DMS79 treated with DMSO at 0.1 percent for 48 hours (cell line): ENCODE results near the gene CRYGC.
"Not testable (repeated sequence)": the region's sequence is repeated elsewhere in the genome, so short reads cannot be mapped to it uniquely, and the experiment has no call there.

Source experiments
- DNase-seq: peaks from one replicate; lab custom pipeline; 2025; lab: John Stamatoyannopoulos, UW

The CRYGC gene

DNA sequence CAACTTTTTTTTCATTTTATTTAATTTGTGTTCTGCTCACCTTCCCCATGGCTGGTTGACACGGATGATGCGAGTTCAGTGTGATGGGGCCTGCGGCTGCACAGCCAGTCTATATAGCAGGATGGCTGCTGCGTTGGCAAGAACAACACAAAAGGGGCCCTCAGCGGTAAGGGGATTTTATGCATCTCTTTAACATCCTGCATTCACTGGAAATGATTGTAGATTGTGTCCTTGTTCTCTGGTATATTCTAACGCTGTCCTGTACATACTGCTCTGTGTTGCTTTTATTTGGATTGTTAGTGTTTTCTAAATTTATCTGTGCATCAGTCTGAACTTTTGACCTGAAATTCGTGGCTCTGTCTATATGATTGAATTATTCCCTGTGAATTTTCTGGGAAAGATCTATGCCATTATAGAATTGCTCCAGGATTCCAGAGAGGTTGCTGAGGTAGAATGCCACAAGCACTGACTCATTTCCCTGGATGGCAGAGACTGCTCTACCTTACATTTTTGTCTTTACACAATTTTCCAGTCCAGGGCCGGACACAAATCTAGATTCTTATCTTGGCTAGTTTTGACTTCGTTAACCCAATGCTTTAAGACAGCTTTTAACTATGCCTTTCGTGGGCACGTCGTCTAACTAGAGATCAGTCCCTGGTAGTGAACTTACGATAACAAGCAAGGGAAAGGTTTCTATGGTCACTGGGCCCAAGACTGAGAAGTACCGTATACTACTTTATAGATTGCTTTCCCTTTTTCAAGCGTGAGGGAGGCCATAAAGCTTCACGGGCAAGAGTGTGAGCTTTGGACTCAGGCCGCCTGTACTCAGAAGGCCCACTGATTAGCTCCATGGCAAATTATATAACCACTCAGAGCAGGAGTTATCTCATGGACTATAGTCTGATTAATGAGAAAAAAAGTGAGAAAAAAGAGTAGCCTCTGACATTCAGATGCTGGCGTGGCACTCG is at the start of gene CRYGC:
TSS of gene CRYGC (minus strand) at position 85 of the 968 bp plus-strand sequence. CDS start at position 49, 36 bp downstream.
- DNase-seq = no peak

DNA sequence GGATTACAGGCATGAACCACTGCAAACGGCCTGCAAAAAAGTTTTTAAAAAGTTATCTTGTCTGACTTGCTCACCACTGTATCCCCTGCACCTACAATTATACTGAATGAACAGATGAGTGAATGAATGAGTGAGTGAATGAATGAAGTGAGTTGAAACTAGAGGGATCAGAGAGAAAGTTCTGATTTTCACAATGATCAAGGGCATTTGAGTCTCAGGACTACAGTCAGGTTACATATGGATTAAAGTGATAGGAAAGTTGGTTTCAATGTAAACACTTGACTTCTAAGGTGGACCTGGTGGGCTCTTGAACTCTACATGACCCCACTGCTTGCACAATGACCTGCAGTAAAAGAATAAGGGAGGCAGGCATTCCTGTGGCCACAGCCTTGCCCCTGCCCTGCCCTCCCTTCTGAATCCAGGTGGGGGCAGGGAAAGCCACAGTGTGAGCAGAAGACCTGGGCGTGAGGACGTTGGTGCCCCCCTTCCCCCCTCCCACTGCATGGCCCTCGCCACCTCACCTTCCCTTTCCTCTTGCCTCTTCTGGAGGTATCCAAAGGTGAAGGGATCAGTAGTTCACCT is 49.5 kb upstream of the CRYGC start:
- no peak for DNase-seq

- no peak for DNase-seq
Measured at GRCh38 chr2:208175840-208176153, 46.2 kb upstream of the CRYGC start.

- peak; percentile 88 for DNase-seq
Measured at GRCh38 chr2:208175069-208175839, 45.6 kb upstream of the CRYGC start.

DNA sequence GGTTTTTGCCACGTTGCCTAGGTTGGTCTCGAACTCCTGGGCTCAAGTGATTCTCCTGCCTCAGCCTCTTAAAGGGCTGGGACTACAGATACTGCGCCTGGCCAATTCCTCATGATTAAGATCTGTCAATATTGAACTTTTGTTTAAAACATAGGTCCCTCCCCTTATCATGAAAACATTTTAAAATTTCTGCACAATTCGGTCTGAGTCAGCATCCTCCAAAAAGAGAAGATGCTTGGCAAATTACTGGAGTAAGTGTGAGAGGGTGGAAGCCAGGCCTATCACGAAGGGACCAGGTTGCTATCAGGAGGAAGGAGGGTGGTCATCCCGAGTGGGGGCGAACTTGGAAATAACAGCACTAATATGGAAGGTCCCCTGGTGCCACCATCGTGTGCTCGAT is 44.5 kb upstream of the CRYGC start:
- DNase-seq = no peak

GRCh38 chr2:208172125-208172524 is 42.5 kb upstream of the CRYGC start:
- DNase-seq = no peak

- no peak for DNase-seq
Measured at GRCh38 chr2:208164951-208165755, 35.5 kb upstream of the CRYGC start.

- DNase-seq = no peak
Measured at GRCh38 chr2:208163489-208163888, 33.9 kb upstream of the CRYGC start, which contains the start of gene CRYGA. Gene CRYGA, minus strand, starts transcription at chr2:208163589. Its CDS starts 33 bp downstream, at chr2:208163556.

GRCh38 chr2:208156439-208156838 is 26.8 kb upstream of the CRYGC start:
- DNase-seq = no peak

DNA sequence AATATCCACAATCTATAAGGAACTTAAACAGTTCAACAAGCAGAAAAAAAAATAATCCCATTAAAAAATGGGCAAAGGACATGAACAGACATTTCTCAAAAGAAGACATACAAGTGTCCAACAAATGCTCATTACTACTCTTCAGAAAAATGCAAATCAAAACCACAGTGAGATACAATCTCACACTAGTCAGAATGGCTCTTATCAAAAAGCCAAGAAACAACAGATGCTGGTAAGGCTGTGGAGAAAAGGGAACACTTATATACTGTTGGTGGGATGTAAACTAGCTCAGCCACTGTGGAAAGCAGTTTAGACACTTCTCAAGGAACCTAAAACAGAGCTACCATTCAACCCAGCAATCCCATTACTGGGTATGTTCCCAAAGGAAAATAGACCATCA is 23.5 kb upstream of the CRYGC start:
- DNase-seq = no peak

- DNase-seq = no peak
Measured at GRCh38 chr2:208150956-208151355, 21.3 kb upstream of the CRYGC start.

- no peak for DNase-seq
Measured at GRCh38 chr2:208150094-208150493, 20.5 kb upstream of the CRYGC start.

GRCh38 chr2:208148803-208149202 is 19.2 kb upstream of the CRYGC start:
- DNase-seq = no peak

DNA sequence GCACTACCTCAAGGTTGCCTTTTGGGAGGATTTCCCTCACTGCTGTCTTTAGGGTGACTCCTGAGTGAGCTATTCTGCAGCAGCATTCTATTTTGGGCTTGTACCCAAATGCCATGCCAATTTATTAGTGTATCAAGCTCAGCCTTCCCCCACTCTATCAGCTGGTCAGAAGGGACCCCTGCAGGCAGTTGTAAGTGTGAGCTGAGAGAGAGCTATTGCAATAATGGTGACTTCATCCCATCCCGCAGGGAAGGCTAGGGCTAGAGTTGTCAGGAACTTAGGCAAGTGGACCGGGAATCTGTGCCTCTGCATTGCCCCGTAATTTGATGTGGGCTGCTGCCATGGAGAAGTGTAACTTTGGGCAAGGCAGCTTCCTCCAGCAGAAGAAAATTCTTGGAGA is 18.1 kb upstream of the CRYGC start:
- DNase-seq = no peak

DNA sequence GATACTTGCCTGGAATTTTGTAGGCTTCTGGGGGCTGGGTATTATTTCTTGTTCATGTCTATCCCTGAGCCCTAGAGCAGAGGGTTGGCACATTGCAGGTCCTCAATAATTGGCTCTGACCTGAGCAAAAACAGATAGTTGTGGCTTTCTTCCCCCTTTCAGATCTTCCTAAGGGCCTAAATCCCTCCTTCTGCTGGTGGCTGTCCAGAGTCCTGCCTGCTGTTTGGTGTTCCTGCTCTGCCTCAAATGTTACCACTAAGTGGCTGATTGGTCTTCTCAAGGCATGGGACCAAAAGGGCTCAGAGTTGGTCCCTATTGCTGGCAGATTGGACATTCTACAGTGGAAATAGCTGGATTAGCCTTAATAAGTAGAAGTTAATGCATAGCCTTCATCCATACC is 17.4 kb upstream of the CRYGC start:
- no peak for DNase-seq

- DNase-seq = no peak
Measured at GRCh38 chr2:208146006-208146405, 16.4 kb upstream of the CRYGC start, which contains the start of gene CRYGB. Gene CRYGB, minus strand, starts transcription at chr2:208146158. Its CDS starts 38 bp downstream, at chr2:208146120.

DNA sequence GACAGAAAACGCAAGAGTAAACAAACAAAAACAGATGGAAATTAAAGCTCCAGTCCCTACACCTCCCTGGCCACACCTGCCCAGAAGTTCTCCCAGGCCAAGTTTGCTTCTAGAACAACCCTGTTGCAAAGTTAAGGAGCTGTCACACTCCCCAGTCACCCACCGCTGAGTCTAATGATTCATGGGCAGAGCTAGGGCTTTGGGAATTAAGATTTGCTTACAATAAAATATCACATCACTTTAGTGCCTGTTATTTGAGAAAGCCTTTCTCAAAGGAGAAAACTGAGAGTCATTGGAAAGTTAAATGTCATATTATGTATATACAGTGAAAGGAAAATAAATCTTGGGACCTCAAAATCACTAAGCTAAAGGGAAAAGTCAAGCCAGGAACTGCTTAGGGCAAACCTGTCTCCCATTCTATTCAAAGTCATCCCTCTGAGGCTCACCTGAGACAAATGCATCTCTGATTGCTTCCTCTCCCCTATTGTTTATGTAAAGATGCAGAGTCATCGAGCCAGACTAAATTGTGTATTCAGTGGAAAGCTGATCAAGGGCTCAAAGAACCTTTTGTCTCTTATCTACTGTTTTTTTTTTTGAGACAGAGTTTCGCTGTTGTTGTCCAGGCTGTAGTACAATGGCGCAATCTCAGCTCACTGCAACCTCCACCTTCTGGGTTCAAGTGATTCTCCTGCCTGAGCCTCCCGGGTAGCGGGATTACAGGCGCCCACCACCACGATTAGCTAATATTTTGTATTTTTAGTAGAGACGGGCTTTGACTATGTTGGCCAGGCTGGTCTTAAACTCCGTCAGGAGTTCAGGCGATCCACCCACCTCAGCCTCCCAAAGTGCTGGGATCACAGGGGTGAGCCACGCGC is 13.5 kb upstream of the CRYGC start:
- peak; percentile 35 for DNase-seq

GRCh38 chr2:208142240-208142924 is 12.8 kb upstream of the CRYGC start:
- DNase-seq = peak; percentile 74

DNA sequence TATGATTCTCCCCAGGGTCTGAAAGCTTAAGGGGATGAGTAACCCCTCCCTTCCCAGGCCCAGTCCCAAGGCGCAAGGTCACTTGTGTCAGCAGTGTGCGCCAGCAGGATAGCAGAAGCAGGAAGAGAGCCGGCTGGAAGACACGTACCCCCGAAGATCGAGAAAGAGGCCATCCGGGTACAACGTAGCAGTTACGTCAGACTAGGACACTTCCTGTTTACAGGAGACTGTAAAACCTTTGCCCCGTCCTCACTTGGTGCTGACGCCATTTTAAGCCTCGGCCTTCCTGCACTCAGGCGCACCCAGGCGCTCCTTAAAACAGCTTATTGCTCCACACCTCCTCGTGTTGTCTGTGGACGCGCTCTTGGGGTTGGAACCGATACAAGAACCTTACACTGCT is 9.8 kb upstream of the CRYGC start:
- no peak for DNase-seq

- DNase-seq = not testable (repeated sequence)
Measured at GRCh38 chr2:208138334-208138733, 8.7 kb upstream of the CRYGC start.
